Erythroblast (primary cell): ENCODE results near the gene MAGEL2.

Experiments used
- GATA1 ChIP-seq: IDR thresholded peaks from 2 replicates; pipeline ENCODE4 v1.6.1; 2011; ENCODE audit warnings: low read depth, mild to moderate bottlenecking, control low read depth, low read length, moderate library complexity
- POLR2A ChIP-seq: IDR thresholded peaks from 2 replicates; pipeline ENCODE4 v1.6.1; 2011; ENCODE audit warnings: mild to moderate bottlenecking, low read length

- TF ChIP-seq POLR2A = no peak
- no peak for TF ChIP-seq GATA1
These were observed 46.9 kb upstream of the MAGEL2 start for GRCh38 chr15:23694592-23694991.
